RPMI7951 (cell line): ENCODE measurements around the gene RSPH10B2. TPM values are rescaled to one million over a fixed set of nuclear protein-coding genes. Genes with fewer than 3 reads are reported as not detected.
"Not testable (repeated sequence)": the region's sequence is repeated elsewhere in the genome, so short reads cannot be mapped to it uniquely, and the experiment has no call there.

ENCODE experiments used
- DNase-seq: peaks from one replicate; pipeline ENCODE4 v3.0.0-alpha.2; 2012; ENCODE audit warnings: low read depth
- total RNA-seq: library from RNA; depleted of rRNA; stranded (reverse); fragments of >200 nt; shearing (Covaris generic); gene quantifications from 2 replicates; pipeline ENCODE4 v1.2.3, GENCODE V29; 2014

The RSPH10B2 gene
- total RNA-seq, 1 experiment from 2014 or later = not detected

DNA sequence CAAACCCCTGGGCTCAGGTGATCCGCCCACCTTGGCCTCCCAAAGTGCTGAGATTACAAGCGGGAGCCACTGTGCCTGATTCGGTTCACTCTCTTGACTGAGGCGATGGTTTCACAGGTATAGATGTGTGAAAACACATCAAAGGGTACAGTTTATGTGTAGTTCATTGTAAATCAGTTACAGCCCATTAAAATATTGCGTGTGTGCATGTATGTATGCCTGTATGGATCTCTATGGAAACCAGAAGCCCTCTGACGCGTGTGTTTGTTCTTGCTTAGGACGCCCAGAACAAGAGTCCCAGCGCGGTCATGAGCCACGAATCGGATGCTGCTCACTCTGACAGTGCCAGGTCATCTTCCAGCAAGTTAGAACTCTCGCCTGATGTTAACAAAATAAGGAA is 35.5 kb downstream of the RSPH10B2 start:
- DNase-seq = not testable (repeated sequence)

DNA sequence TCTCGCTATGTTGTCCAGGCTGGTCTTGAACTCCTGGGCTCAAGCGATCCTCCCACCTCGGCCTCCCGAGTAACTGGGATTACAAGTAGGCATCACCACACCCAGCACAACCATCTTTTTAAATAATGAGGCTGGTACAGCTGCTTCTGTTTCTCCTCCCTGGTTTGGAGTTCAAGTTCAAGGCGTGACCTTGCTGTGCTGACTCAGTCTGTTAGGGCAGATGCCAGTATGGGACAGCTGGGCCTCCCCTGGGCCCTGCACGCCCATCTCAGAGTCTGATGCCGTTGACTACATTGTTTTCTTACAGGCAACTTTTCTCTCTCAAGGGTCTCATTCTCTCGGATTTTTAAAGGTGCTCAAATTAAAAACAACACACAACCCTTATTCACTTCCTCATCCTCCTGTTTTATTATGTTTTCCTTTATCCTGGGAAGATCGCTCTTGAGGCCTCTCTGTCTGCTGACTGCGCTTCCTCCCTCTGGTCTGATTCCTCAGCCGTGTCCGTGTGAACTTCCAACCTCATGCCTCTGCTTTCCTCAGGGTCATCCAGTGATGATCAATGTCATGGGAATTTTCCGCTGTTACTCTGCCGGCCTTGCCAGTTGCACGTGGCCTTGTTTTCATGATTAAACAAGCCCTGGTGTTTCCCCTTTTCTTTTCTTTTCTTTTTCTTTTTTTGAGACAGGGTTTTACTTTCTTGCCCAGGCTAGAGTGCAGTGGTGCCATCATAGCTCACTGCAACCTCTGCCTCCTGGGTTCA is 38.4 kb downstream of the RSPH10B2 start:
- peak; percentile 76 for DNase-seq

DNA sequence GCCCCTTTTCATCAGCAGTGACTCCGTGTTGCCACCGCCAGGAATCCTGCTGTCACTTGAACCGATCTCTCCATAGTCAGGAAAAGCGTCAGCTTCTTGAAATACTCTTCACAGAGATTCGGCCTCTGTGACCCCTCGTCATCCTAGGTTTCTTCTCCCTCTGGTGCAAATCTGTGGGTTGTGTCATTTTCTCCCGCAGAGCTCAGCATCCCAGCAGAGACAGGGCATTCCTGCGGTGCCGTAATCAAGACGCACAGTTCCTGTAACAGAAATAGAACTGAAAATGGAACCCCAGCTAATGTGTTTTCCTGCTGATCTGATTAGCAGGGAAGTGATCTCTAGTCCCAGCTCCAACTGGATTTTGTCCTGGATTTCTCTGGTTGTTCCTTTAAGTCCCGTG is 40.4 kb downstream of the RSPH10B2 start:
- DNase-seq = not testable (repeated sequence)

DNA sequence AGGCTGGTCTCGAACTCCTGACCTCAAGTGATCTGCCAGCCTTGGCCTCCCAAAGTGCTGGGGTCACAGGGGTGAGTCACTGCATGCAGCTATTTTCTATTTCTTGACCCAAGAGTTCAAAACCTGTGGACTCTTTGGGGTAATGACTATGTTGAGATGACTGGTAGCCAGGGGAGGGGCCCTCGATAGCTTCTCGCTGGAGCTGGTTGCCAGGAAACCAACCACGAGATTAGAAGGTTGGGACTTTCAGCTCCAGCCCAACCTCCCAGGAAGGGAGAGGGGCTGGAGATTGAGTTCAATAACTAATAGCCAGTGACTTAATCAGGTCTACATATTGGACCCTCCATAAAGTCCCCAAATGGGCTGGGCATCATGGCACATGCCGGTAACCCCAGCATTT is 43.3 kb downstream of the RSPH10B2 start:
- DNase-seq = not testable (repeated sequence)

DNA sequence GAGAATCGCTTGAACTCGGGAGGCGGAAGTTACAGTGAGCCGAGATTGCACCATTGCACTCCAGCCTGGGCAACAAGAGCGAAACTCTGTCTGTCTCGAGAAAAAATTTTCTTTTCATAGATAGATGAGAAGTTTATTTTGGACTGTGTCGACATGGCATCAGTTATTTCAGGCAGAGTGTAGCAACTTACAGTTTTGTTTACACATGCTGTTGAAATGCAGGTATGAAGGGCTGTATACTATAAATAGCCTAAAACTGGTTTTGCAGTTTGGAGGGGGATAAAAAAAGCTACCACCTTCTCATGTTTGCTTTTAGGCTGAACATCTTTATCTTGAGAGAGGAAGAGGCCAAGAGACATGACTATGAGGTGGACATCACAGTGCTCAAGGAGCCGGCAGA is 44.1 kb downstream of the RSPH10B2 start:
- not testable (repeated sequence) for DNase-seq

DNA sequence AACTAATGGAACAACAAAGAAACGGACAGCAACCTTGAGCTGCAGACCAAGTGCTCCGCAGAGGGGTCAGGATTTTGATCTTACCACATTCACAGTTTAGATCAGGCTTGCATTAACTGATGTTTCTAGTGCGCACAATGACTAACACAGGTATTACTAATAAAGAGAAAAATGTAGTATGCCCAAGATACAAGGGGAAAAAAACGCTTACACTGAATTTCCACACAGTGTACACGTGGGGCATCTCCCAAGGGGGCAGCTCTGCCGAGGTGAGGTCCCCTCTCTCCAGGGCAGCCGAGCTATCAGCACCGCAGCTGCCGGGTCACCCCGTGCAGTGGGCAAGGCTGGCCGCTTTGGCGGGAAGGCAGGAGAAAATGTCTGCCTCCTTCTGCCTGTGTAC is 46.0 kb downstream of the RSPH10B2 start:
- DNase-seq = not testable (repeated sequence)

DNA sequence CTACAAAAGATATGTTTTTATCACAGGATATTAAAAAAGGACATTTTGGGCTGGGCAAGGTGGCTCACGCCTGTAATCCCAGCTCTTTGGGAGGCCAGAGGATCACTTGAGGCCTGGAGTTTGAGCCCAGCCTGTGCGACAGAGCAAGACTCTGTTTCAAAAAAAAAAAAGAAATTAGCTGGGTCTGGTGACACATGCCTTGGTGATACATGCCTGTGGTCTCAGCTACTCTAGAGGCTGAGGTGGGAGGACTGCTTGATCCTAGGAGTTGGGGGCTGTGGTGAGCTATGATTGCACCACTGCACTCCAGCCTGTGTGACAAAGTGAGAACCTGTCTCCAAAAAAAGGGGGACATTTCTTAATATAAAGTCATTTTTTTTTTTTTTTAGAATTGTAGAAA is 46.4 kb downstream of the RSPH10B2 start:
- DNase-seq = not testable (repeated sequence)

DNA sequence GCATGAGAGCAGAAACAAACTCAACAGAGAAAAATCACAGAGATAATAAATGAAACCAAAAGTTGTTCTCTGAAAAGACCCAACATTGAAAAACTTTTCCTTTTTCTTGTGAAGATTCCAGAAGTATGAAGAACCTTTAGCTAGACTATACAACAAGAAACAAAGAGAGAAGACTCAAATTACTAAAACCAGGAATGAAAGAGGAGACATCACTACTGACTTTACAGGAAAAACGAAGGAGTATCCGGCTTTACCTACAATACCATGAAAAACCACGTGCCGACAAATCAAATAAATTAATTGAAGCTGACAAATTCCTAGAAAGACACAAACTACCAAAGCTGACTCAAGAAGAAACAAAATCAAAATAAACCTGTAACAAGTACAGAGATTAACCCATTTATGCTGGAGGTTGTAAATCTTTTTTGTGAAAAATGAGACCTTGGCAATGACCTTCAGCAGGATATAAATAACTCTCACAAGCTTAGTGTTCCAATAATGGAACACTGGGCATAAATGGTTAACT is 53.6 kb downstream of the RSPH10B2 start:
- not testable (repeated sequence) for DNase-seq

DNA sequence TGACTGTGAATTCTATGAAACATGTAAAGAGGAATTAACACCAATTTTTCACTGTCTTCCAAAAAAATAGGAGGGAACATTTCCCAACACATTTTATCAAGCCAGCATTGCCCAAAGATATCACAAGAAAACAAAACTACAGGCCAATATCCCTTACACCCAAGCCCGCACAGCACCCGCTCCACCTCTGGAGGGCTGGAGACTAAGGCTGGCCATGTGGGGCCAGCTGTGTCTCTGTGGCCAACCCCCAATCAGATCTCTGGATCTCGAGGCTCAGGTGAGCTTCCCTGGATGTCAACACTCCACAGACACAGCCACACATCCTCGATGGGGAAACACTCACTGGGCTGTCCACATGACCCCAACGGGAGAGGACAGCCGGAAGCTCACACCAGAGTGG is 54.1 kb downstream of the RSPH10B2 start:
- not testable (repeated sequence) for DNase-seq

DNA sequence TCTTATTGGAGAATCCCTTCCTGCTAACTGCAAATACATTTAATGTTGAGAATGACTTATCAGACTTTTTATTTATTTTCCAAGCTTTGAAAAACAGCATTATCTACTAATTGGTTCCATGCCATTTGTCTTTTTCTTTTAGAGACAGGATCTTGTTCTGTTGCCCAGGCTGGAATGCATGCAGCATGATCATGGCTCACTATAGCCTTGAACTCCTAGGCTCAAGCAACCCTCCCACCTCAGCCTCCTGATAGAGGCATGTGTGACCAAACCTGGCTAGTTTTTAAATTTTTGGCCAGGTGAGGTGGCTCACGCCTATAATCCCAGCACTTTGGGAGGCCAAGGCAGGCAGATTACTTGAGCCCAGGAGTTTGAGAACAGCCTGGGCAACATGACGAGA is 59.1 kb downstream of the RSPH10B2 start:
- DNase-seq = not testable (repeated sequence)

DNA sequence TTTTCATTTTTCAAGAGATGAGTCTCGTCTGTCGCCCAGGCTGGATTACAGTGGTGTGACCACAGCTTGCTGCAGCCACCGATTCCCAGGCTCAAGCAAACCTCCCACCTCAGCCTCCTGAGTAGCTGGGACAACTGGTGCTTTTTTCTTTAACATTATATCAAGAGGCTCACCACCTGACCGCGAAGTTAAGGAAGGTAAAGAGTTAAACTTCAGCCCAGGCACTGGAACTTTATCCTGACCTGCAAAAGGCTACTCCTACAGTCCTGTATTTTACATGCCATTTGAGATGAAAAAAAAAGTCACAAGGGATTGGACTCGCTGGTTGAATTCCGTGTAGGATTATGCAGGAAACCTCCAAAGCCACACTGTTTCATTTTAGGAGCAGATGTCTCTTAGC is 61.6 kb downstream of the RSPH10B2 start:
- DNase-seq = not testable (repeated sequence)

DNA sequence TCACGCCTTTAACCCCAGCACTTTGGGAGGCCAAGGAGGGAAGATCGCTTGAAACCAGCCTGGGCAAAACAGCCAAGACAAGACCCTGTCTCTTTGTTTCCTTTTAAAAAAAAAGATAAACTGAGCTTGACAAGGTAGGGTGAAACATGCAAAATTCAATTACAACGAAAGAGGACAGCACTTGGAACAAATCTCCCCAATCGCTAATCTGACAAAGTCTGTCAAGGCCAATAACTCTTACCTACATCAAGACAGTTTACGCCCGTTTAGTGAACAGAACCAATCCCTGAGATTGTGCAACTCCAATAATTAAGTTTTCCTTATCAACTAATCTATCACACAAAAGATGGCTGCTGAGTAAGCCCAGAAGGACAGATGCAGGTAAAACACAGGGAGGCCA is 67.7 kb downstream of the RSPH10B2 start:
- not testable (repeated sequence) for DNase-seq

DNA sequence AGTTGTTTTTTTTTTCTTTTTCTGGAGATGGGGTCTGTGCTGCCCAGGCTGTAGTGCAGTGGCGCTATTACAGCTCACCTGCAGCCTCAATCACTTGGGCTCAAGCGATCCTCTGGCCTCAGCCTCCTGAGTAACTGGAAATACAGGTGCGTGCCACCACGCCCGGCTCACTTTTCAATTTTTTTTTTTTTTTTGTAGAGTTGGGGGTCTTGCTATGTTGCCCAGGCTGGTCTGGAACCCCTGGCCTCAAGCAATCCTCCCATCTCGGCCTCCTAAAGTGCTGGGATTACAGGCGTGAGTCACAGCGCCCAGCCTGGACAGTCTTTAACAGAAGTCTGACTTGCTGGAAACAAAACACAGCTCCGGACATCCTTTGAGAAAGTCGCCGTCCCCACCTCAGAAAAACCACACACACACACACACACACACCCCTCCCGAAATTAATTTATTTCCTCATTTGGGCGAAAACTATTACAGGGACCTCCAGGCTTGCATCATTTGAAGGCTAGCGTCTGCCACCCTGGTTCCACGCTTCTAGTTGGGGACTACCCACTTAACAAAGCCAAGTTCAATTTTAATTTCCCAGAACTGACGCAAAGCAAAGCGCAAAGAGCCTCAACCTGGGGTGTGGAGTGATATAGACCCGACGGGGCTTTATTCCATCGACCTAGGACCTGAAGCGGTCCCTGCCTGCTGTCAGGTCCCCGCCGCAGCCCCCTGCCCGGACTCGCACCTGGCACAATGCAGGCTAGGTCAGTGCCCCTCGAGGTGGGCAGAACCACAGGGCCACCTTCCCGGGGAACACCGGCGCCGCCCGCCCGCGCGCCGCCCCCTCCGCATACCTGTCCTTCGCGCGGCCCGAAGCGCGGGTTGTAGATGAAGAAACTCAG is 71.6 kb downstream of the RSPH10B2 start:
- not testable (repeated sequence) for DNase-seq

DNA sequence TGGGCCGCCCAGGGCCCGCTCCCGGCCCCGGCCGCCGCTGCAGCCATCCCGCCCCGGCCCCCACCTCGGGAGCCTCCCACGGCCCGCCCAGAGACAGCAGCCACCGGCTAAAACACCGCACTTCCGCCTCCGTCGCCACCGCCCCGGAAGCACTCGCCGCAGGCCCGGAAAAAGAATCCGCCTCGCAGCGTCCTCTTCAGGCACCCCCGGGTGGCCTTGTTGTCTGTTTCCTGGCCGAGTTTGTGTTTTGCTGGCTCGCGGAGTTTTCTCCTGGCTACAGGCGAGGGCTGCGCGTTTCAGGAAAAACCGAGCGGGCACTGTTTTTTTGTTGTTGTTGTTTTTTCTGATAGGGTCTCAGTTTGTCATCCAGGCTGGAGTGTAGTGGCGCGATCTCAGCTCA is 72.2 kb downstream of the RSPH10B2 start, which contains the start of gene CCZ1B:
TSS of gene CCZ1B (minus strand) at position 125 of the 400 bp plus-strand sequence. CDS start at position 47, 78 bp downstream.
- peak; percentile 75 for DNase-seq

DNA sequence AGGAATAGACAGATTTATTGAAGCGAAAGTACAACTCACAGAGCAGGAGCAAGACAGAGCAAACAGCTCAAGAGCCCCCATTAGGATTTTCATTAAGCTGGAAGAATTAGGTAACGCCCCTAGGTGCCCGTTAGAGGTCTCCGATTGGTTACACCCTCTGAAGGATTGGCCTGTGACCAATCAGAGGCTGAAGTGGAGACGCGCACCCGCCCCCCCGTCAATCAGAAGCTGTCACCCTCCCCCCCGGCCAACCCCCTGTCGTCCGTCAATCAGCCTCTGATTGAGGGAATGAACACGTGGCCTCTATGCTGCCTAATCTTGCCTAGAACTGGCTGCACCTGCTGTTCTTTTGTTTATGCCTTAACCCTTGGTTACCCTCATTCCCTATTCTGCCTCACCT is 73.3 kb downstream of the RSPH10B2 start:
- DNase-seq = not testable (repeated sequence)

DNA sequence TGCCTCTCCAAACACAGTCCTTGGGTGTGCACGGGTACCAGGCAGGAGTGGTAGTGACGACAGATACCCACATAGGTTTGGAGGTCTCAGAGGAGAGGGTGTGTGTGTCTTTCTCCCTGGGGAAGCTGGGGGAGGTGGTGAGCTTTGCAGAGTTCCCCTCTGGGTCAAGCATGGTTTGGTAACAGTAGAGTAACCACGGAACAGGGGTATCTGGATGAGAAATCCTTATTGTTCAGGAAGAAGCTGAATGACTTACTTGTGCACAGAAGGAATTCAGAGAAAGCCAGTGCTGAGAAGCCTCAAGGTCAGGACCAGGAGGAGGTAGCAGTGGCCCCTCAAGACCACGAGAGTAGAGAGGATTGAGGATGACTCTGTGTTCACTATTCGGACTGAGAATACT is 75.7 kb downstream of the RSPH10B2 start:
- not testable (repeated sequence) for DNase-seq

DNA sequence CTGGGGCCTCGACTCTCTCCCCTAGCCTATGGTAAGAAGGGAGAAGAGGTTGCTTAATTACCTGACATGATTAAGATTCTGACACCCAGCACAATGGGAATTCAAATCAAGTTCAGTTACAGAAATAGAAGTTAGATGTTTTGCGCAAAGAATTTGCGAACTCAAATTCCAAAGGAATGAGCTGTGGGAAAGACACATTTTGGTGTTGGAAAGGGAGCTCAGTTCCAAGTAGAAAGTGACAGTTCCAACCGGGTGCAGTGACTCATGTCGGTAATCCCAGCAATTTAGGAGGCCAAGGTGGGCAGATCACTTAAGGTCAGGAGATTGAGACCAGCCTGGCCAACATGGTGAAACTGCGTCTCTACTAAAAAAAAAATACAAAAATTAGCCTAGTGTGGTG is 76.1 kb downstream of the RSPH10B2 start:
- not testable (repeated sequence) for DNase-seq

DNA sequence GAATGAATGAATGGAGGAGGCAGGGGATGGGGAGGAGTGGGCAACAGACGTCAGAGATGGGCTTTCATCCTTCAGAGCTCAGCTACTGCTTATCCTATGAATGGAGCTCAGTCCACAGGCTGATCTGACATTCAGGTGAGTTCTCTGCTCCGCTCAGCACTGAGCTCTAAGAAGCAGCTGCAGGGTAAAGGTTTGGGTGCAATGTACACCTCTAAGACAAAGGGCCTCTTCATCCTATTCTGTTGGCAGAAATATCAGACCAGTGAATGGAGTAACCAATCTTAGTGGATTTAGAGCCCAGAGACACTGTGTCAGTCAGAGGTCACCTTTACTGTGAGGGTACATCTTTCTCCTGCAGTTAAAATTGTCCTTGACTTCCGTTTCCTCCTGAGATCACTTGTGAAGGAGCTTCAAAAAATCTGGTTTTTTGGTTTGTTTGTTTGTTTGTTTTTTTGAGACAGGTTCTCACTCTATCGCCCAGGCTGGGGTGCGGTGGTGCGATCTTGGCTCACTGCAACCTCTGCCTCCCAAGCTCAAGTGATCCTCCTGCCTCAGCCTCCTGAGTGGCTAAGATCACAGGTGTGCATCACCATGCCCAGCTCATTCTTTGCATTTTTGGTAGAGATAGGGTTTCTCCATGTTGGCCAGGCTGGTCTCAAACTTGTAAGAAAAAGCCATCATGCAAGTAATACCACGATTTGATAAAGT is 77.3 kb downstream of the RSPH10B2 start:
- no peak for DNase-seq

DNA sequence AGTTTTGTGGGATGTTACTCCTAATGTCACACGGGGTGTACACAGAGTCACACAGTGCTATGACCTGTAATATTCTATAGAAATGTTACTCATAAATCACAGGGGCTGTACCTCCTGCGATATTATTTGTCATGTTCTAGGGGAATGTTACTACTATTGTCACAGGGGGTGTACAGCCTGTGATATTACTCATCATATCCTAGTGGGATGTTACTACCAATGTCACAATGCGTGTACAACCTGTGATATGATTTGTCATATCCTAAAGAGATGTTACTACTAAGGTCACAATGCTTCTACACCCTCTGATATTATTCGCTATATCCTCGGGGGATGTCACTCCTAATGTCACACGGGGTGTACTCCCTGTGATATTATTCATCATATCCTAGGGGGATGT is 79.7 kb downstream of the RSPH10B2 start:
- no peak for DNase-seq

DNA sequence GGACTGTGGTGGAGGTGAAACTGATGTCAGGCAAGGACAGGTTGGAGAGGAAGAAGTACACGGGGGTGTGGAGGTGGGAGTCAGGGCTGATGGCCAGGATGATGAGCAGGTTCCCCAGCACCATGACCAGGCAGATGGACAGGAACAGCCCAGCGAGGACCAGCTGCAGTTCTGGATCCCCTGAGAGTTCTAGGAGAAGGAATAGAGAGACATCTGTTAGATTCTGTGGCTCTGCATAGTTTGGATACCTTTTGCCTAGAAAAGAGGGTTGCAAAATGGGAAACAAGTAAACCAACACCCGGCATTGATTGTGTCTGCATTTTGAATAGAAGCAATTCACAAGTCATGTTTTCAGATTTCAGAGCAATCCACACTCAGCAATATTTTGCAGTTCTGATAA is 81.6 kb downstream of the RSPH10B2 start:
- DNase-seq = not testable (repeated sequence)

DNA sequence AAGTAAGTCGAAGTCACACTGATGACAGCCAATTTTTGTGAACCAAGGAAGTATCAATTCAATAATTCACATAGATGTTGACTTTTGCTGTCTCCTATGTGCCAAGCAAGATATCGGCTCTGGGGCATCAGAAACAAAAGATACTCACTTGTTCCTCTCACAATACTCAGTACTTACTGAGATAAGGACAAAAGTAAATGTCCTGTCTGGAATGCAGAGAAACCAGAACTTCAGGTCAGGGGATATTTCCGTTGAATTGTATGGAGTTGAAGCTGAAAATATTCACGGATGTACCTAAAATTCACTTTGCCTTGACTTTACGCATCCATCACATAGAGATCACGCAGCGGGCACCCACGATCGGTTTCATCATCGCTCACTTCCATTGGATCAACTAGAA is 83.2 kb downstream of the RSPH10B2 start:
- not testable (repeated sequence) for DNase-seq
